ENCODE results near the gene CTXND1.
"Not testable (repeated sequence)": the region's sequence is repeated elsewhere in the genome, so short reads cannot be mapped to it uniquely, and the experiment has no call there.

The CTXND1 gene

GRCh38 chr15:80156176-80156720, 95.8 kb downstream of the CTXND1 start:
- TF ChIP-seq CTCF (IDR thresholded peaks at IDR 0.05), result no peak
- peak overlapping the region in 1 of 2 donors; percentile 23 for H3K27ac ChIP-seq
- H3K4me3 ChIP-seq, result no peak overlapping the region
- no peak for DNase-seq (ENCODE audit: low spot score)

- not testable (repeated sequence) for H3K4me3 ChIP-seq; DNase-seq (ENCODE audit: low spot score)
- peak overlapping the region in 1 of 2 donors; percentile 19 for H3K27ac ChIP-seq
These were observed 96.4 kb downstream of the CTXND1 start for GRCh38 chr15:80155378-80156175.

- Histone ChIP-seq H3K4me3 (no peak overlapping the region), H3K27ac (peak overlapping the region in 1 of 2 donors; percentile 23)
- TF ChIP-seq CTCF (IDR thresholded peaks at IDR 0.05), result no peak
- no peak for DNase-seq (ENCODE audit: low spot score)
These were observed 97.0 kb downstream of the CTXND1 start for GRCh38 chr15:80155001-80155377.

- no peak for TF ChIP-seq CTCF (IDR thresholded peaks at IDR 0.05)
- Histone ChIP-seq H3K4me3 (no peak overlapping the region), H3K27ac (no peak overlapping the region)
- no peak for DNase-seq (ENCODE audit: low spot score)
These were observed 97.7 kb downstream of the CTXND1 start for GRCh38 chr15:80154336-80154735.

- Histone ChIP-seq H3K4me3 (peak overlapping the region; percentile 93), H3K27ac (no peak overlapping the region)
- TF ChIP-seq CTCF (IDR thresholded peaks at IDR 0.05), result no peak
- no peak for DNase-seq (ENCODE audit: low spot score)
These were observed 98.1 kb downstream of the CTXND1 start for GRCh38 chr15:80153900-80154299.

GRCh38 chr15:80152896-80153876, 98.8 kb downstream of the CTXND1 start, which contains the start of gene FAH:
Gene FAH (plus strand): TSS chr15:80152999. CDS start chr15:80153055, 56 bp downstream.
- peak within 1 kb of the TSS; percentile 93 for H3K4me3 ChIP-seq
- TF ChIP-seq CTCF (IDR thresholded peaks at IDR 0.05), result no peak
- DNase-seq (ENCODE audit: low spot score), result no peak
- H3K27ac ChIP-seq, result peak within 1 kb of the TSS; percentile 79 to 95

Measured in coronary artery (tissue), 2 donors.